Activated CD8-positive, alpha-beta memory T cell treated with anti-CD3 and anti-CD28 coated beads, Interleukin-2, amount 50 U/mL, for 48 hours (primary cell): ENCODE measurements around the gene TMEM185B.
"Not testable (repeated sequence)": the region's sequence is repeated elsewhere in the genome, so short reads cannot be mapped to it uniquely, and the experiment has no call there.

Experiments
- DNase-seq: peaks from one replicate; pipeline ENCODE4 v3.0.0-alpha.2; 2020

The TMEM185B gene

DNA sequence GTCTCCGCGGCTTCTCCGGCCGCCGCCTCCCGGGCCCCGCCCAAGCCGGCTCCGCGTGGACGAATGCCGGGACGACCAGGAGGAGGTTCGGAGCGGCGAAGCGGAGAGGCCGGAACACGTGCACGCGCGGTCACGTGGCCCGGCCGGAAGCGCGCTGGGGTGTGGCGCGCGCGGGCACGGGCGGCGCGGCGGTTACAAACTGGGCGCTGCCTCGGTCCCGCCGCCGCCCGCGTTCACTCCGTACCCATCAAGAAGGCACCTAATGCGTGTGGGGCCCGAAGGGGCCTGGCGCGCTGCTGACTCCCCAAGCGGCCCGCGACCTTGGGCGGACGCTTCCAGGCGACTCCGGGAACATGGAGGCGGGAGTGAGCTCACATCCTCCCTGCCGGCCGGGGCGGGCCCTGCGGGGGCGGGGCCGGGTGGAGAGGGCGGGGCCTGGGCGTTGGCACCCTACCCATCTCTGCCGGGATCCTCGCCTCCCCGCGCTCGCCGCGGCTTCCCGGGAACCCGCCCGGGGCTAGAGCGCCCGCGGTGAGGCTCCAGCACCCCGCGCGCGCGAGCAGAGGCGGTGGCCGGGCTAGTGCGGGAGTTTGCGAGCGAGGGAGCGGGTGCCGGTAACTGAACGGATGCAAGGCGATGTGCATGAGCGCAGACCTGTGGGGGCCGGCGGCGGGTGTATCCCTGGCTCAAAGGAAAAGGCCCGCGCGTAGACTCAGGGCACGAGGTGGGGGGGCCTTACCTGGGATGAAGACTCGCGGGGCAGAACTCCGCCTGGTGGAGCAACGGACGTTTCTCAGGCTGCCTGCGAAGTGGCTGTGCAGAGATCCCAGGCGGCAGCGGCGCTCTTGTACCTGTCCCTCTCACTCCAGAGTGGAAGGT, at the start of gene TMEM185B:
Gene TMEM185B, minus strand, starts transcription at position 367 of the 879 bp plus-strand sequence. CDS start 424 bp downstream, outside the sequence.
- peak; percentile 95 for DNase-seq

DNA sequence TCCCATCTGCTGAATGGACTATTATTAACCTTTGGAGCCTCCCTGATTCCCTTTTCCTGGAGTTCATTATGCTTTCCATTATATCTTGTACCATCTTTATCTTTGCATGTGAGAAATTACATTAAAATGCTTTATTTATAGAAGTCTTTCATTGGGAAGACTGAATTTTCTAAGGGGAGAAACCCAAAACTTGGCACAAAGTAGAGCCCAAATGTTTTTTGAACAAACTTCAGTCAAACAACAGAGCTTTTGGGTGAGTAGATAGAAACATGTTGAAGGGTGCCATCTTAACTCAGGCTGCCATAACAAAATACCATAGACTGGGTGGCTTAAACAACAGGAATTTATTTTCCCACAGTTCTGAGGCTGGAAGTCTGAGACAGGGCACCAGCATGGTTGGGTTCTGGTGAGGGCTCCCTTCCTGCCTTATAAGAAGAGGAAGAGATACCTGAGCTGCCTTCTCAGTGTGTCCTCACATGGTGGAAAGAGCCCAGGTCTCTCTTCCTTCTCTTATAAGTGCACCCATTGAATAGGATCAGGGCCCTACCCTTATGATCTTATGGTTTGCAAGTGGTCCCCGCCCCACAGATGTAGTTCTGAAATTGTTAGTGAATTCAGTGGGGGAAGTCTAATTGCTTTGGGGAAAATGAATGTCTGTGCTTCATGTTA, 48.6 kb upstream of the TMEM185B start:
- no peak for DNase-seq

DNA sequence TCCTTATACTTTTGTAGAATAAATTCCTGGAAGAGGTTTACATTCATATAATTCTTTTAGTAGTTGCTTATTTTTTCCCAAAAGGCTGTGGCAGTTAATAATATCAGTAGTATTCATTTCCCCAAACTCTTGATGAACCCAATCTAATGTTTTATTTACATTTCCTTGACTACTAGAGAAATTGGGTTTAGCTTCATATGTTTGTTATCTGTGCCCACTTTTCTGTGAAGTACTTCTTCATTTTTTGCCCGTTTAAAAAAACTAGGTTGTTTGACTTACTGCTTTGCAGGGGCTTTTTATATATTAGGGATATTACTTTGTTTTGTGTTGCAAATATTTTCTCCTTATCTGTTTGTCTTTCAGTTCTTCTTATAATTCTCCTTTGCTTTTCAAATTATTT, 46.6 kb upstream of the TMEM185B start:
- no peak for DNase-seq

DNA sequence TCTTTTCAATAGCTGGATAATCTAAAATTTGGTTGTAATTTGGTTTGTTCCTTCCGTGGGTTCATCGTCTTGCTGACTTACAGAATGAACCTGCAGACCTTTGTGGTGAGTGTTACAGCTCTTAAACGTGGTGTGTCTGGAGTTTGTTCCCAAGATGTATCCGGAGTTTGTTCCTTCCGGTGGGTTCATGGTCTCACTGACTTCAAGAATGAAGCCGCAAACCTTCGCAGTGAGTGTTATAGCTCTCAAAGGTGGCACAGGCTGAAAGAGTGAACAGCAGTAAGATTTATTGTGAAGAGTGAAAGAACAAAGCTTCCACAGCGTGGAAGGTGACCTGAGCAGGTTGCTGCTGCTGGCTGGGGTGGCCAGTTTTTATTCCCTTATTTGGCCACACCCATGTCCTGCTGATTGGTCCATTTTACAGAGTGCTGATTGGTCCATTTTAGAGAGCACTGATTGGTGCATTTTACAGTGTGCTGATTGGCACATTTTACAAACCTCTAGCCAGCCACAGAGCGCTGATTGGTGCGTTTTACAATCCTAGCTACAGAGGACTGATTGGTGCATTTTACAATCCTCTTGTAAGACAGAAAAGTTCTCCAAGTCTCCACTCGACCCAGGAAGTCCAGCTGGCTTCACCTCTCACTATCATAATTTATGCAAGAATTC, 46.0 kb upstream of the TMEM185B start:
- DNase-seq: no peak

DNA sequence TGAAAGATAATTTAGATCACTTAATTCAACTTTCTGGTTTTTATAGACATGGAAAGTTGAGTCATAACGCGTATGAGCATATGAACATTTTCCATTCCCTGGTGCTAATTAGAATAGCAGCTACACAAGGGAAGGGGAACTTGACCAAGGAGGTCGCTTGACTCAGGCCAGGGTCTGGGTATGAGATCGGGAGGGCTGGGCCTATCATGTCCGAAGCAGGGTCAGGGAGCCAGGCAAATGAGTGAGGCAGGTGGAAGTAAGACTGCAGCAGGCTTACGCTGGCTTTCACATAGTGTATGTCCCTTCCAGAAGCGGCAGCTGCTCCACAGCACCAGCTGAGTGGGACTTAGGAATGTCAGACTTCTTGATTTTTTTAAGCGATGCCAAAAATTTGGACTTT, 44.1 kb upstream of the TMEM185B start:
- DNase-seq: no peak

DNA sequence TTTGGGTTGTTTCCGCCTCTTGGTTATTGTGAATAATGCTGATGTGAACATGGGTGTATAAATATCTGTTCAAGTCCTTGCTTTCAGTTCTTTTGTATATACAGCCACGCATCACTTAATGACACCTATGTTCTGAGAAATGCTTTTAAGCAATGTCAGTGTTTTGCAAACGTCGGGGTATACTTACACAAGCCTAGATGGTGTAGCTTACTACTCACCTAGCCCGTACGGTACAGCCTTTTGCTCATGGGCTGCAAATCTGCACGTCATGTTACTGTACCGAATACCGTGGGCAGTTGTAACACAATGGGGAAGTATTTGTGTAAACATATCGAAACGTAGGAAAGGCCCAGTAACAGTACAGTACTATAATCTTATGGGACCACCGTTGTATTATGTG, 41.8 kb upstream of the TMEM185B start:
- no peak for DNase-seq

DNA sequence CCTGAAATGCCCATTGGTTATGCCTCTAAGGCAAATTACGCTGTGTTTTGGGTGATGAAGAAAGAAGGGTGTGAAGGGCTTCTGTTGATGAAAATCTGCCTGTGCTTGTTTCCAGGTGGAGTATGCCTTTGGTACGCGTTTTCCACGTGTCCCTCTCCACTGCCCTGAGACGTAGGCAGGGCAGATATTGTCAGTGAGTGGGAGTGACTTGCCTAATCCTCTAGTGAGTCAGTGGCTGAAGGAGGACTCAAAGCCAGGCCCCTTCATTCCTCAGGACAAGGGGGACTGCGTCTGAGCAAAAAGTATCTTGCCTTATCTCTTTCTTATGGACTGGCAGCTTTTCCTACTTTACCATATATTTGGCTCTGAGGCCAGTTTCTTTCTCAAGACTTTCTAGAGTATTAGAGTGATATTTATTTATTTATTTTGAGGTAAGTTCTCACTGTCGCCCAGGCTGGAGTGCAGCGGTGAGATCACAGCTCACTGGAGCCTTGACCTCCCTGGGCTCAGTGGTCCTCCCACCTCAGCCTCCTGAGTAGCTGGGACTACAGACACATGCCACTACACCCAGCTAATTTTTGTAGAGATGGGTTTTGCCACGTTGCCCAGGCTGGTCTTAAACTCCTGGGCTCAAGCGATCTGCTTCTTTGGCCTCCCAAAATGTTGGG, 39.7 kb upstream of the TMEM185B start:
- no peak for DNase-seq

DNA sequence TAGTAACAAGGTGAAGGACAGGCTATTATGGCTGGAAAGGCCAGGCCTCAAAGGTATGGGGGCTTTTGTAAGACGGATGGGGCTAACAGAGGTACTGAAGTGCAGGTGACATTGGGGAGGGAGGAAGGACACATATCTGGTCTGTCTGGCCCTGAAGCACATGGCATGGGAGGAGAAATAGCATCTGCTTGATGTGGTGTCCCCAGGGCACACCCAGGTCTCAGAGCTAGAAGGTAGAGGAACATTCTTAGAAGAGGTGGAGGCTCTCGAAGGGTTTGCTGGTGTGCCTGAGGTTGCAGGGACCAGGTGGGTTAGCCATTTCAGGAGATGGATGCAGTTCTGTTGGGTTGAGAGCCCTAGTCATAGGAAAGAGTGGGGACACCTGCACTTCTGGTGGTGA, 39.0 kb upstream of the TMEM185B start:
- DNase-seq: no peak

DNA sequence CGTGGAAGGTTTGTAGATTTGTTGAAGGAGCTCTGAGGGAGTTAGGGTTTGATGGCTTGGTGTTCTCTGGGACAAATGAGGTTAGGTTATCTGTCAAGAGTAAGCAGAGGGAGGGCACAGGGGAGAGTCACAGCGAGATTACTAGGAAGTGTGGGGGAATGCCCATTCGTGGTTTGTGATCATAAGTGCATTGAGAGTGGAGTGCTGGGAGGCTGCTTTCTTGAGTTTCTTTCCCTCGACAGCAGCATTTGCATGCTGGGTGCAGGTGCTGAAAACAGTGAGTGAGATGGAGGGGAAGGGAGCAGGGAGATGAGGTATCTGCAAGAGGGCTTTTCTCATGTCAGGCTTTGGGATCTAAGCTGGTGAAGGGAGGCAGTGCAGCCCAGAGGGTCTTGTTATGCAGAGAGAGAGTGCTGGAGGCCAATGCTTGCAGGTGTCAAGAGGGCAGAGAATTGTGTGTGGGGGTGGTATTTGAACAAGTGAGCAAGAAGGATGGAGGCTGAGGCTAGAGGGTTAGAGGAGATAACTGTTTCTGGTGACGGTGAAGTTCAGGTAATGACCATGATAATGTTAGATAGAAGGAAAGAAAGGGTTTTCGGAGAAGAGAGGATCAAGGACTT, 38.3 kb upstream of the TMEM185B start:
- DNase-seq: peak; percentile 71

DNA sequence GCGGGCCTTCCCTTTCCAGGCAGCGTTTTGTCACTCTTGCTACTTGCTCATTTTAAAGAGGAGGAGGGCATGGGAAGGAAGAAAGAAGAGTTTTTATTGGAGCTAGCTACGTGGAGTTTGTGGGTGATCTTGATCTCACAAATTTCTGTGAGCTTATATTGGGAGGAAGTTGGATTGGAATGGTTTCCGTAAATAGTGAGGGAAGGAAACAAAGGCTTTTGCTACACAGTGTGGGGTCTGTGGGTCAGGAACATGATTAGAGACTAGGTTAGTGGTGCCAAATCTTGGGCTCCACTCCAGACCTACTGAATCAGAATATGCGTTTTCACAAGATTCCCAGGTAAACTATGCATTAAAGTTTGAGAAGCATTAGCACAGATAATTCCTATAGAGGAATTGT, 37.5 kb upstream of the TMEM185B start:
- DNase-seq: no peak

DNA sequence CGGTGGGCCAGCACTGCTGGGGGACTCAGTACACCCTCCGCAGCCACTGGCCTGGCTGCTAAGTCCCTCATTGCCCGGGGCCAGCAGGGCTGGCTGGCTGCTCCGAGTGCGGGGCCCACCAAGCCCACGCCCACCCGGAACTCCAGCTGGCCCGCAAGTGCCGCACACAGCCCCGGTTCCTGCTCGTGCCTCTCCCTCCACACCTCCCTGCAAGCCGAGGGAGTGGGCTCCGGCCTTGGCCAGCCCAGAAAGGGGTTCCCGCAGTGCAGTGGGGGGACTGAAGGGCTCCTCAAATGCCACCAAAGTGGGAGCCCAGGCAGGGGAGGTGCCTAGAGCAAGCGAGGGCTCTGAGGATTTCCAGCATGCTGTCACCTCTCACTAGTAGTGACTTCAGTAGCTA, 36.7 kb upstream of the TMEM185B start:
- not testable (repeated sequence) for DNase-seq

DNA sequence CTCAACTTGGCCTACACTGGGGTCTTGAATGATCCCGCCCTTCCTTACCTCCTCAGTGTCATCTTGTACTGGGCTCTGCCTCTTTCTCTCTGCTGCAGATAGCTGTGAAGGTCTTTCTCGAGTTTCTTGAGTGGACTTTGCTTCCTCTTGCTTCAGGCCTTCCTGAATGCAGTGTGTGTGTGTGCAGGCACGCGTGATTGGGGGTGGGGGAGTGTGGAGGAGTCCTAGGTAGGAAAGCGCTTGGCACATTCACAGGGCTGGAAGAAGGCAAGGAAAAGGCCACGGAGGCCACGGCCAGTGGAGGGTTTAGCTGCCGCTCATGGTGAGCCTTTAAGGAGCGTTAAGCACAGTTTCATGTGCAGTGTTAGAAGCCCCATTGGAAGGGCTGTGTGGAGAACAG, 35.0 kb upstream of the TMEM185B start:
- no peak for DNase-seq

DNA sequence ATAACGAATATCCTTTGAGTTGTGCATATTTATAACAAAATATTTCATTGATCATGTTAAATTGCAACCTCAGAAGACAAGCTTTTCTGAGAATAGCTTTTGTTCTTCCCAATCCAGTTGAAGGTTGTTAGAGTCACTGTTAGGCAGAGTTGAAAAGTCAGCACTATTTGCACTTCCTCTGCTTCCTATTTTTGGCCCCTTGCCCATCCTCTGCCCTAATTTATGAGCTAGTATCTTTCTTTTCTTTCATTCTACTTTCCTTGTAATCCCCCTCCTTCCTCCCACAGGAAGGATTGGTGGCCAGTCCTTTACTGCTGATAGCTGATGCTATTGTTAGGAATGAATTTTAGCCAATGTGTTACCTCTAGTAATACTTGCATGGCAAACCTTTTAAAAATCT, 34.3 kb upstream of the TMEM185B start:
- no peak for DNase-seq

DNA sequence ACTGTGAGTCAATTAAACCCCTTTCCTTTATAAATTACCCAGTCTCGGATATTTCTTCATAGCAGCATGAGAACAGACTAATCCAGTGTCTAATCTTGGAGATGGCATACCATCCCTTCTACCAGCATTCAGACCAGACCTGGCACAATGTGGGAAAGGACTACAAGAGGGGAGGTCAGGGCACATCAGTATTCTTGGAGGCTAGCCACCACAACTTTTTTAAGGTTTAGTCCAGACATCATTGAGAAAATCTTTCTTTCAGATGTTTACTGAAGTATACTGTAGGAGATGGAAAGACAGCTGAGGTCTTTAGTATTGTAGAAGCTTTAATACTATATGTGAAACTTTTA, 33.4 kb upstream of the TMEM185B start:
- no peak for DNase-seq

DNA sequence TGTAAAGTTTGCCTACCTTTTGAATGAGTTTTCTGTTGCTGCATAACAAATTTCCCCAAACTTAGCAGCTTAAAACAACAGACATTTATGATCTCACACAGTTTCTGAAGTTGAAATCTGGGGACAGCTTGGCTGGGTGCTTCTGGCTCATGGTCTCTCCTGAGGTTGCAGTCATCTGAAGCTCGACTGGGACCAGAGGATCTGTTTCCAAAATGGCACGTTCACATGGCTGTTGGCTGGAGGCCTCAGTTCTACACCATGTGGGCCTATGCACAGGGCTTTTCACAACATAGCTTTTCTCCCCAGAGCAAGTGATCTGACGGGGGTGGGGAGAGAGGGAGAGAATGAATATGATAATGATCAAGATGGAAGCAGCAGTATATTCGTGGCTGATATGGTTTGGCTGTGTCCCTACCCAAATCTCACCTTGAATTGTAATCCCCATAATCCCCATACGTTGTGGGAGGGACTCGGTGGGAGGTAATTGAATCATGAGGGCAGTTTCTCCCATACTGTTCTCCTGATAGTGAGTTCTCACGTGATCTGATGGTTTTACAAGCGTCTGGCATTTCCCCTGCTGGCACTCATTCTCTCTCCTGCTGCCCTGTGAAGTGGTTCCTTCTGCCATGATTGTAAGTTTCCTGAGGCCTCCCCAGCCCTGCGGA, 32.9 kb upstream of the TMEM185B start:
- DNase-seq: no peak

DNA sequence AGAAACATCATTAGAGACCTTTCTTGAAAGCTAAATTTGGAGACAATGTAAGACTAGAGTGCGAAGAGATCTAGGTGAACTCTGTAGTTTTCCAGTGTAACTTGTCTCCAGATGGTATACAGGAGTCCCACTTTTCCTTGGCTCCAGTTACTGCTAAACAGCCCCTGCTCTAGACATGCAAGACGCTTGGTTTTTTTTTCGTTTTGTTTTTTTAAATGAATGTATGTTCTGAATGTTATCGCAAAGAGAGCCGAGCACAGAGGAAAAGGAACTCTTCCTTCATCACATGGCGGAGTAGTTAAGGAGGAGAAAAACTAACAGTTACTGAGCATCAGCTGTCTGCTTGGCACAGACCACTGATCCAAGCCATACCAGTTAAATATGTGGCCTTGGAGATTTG, 31.9 kb upstream of the TMEM185B start:
- no peak for DNase-seq

DNA sequence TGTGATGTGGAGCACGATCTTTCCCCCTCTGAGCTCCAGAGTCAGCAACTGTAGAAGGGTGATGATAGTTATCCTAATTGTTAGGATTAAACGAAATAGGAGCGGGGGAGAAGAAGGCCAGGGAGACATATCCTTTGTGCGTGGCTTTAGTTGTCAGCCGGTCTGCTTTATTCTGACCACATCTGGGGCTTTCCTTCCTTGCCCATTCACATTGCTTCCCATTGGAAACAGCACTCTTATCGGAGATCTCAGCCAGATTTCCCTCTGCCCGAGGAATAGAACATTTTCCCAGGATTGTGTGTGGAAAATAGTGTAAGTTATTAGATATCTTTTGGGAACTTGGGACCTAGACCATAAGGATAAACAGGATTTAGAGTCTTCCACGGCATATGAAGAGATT, 31.0 kb upstream of the TMEM185B start:
- no peak for DNase-seq

DNA sequence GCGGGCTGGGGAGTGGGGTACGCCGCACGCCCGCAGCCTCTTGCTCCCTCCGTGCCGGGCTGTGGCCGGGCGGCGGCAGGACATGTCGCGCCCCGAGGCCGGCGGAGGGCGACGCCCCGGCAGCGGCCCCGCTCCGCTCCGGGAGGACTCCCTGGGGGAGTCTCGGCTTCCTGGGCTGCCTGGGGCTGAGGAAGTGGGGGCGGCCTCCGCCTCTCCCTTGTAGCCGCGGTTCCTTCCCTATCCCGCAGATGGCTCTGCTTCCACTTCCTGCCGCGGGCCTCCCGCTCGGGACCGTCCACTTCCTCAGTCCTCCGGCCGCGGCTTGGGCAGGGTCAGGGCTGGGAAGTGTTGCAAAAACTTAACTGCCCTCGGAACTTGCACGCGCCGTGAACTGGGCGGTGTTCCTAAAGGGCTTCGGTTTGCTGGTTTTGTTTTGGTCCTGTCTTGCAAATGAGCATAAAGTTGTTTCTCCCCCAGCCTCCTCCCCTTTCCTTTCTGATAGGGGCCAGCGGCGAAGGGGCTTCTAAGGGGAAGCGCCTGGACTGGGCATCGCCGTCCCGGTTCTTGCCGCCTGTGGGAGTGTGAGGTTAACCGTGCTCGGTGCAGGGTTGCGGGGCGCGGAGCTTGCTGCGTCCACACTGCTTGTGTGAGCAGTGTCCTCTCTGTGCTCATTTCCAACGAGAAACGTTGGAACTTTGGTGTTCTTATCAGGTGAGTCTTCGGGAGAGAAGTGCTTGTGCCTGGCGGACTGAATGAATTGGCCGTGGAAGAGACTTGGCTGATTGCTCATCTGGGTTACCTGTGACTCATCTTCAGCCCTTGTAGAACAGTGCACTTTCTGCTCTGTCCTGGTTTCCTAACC, 30.1 kb upstream of the TMEM185B start:
- DNase-seq: peak; percentile 73

DNA sequence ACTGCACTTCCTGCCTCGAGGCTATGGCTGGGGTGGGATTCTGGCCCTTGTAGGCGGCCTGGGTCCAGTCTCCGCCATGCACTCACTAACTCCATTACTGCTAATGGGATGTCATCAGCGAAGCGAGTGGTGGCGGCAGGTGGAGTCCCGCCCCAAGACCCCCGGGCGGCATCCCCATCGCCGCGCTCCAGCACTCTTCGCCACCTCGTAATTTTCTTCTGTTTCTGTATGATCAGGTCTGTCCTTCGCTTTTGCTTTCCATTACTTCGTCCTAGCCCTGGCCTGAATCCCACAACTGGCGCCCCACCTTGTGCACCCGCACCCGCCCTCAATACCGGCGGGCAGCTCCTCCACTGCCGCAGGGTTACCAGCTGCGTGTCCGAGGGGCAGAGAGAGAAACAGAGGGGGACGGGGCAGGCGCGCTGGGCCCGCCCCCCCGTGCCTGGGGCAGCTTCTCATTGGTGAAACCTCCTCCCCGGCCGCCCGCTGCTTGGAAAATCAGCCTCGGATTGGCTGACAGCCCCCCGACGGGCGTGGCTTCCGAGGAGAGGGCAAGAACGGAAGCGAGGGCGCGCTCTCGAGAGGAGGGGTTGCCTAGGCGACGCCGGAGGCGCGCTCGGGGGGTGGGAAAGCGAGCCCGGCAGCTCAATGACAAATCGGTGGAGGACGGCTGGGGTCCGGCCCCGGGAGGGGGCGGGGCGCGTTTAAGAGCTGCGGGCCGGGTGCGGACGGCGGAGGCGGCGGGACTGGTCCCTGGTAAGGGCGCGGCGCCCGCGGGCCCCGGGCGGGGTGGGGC, 29.2 kb upstream of the TMEM185B start, which contains the start of gene RALB:
Gene RALB, plus strand, starts transcription at position 628 of the 796 bp plus-strand sequence. CDS start 25,813 bp downstream, outside the sequence.
- DNase-seq: peak; percentile 98

DNA sequence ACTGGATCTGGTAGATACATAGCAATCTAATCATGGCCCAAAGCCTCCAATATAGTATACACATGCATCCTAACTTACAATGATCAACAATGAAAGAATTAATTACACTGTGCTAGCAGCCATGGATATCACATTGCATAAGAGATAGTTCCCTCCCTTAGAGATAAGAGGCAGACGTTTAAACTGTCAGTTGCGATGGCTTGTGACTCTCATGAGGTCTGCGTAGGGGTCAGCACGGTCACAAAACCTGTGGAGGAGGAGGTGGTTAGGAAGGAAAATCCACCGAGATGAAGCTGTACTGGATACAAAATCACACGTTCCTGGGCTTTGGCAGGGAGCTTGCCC, 28.7 kb upstream of the TMEM185B start:
- no peak for DNase-seq
